GM23338 (cell line): ENCODE data around the gene GPRC5B.

Experiments used
- CREB1 ChIP-seq: fragments of 250-450 bp; sonication (Bioruptor Pico); IDR thresholded peaks from 2 replicates; pipeline ENCODE4 v1.5.0; 2020; ENCODE audit warnings: low read depth, mild to moderate bottlenecking, moderate library complexity
- CTCF ChIP-seq, 2 experiments: fragments of 200-600 bp in 1 of 2; sonication (generic) in 1 of 2; conservative IDR thresholded peaks; 2 replicates each; pipeline versions ENCODE4 v1.5.1 to v1.6.1; 2016 to 2017; ENCODE audit warnings: antibody characterized with exemption in 2 of 2, low read depth in 2 of 2, mild to moderate bottlenecking in 2 of 2, moderate library complexity in 1 of 2
- EZH2 ChIP-seq: fragments of 200-600 bp; sonication (generic); IDR thresholded peaks from one replicate; pipeline ENCODE4 v1.8.0; 2017; ENCODE audit warnings: antibody characterized with exemption, mild to moderate bottlenecking, low read depth; ENCODE audit not compliant: unreplicated experiment
- NANOG ChIP-seq: IDR thresholded peaks from 2 replicates; pipeline ENCODE4 v1.6.1; 2016; ENCODE audit warnings: antibody characterized with exemption, borderline replicate concordance
- POLR2AphosphoS5 ChIP-seq: IDR thresholded peaks from 2 replicates; pipeline ENCODE4 v1.6.1; 2016; ENCODE audit warnings: antibody characterized with exemption, low read depth
- REST ChIP-seq: IDR thresholded peaks from one replicate; pipeline ENCODE4 v1.6.1; 2018; ENCODE audit warnings: antibody characterized with exemption; ENCODE audit not compliant: unreplicated experiment
- ZNF114 ChIP-seq: fragments of 250-450 bp; sonication (Bioruptor Pico); IDR thresholded peaks from 2 replicates; pipeline ENCODE4 v1.5.0; 2020; ENCODE audit warnings: mild to moderate bottlenecking, moderate library complexity
- ZNF331 ChIP-seq: fragments of 250-450 bp; sonication (Bioruptor Pico); IDR thresholded peaks from 2 replicates; pipeline ENCODE4 v1.5.0; 2020; ENCODE audit warnings: low read depth, mild to moderate bottlenecking, moderate library complexity
- ZNF462 ChIP-seq: fragments of 250-450 bp; sonication (Bioruptor Pico); IDR thresholded peaks from 2 replicates; pipeline ENCODE4 v1.5.0; 2020; ENCODE audit warnings: mild to moderate bottlenecking, moderate library complexity

- no peak for TF ChIP-seq POLR2AphosphoS5
- no peak for TF ChIP-seq EZH2
- TF ChIP-seq CTCF (conservative IDR thresholded peaks at IDR 0.05; ENCODE audit: low read depth in 2 of 2), result no peak
- TF ChIP-seq REST, result no peak
- no peak for TF ChIP-seq NANOG
- no peak for TF ChIP-seq CREB1 (CRISPR knock-in tag)
- no peak for TF ChIP-seq ZNF462 (CRISPR knock-in tag)
- no peak for TF ChIP-seq ZNF114 (CRISPR knock-in tag)
- no peak for TF ChIP-seq ZNF331 (CRISPR knock-in tag)
These were observed 69.2 kb downstream of the GPRC5B start for GRCh38 chr16:19815418-19815817.
